Mesendoderm (in vitro differentiated cells): ENCODE data around the gene LYRM2.
A peak's percentile ranks its signal among the peaks of the same experiment; 100 is the strongest.

Experiments used
- DNase-seq: peaks from one replicate; pipeline ENCODE4 v3.0.0; 2013
- H2AK5ac ChIP-seq: 2 replicates; pipeline ENCODE4 v1.6.1; 2013; ENCODE audit warnings: low read length, inconsistent platforms
- H2BK120ac ChIP-seq: 2 replicates; pipeline ENCODE4 v1.6.1; 2013; ENCODE audit warnings: low read depth, mild to moderate bottlenecking, low read length, moderate library complexity, mixed read lengths
- H2BK15ac ChIP-seq: replicated peaks from 2 replicates; pipeline ENCODE4 v1.6.1; 2013; ENCODE audit warnings: low read depth, mild to moderate bottlenecking, moderate library complexity
- H2BK5ac ChIP-seq: 2 replicates; pipeline ENCODE4 v1.6.1; 2013; ENCODE audit warnings: low read length, inconsistent platforms
- H3K18ac ChIP-seq: 2 replicates; pipeline ENCODE4 v1.6.1; 2013; ENCODE audit warnings: mild to moderate bottlenecking, low read length, mixed read lengths
- H3K23ac ChIP-seq: one replicate; pipeline ENCODE4 v1.6.1; 2013; ENCODE audit warnings: low read length
- H3K27ac ChIP-seq: 2 replicates; pipeline ENCODE4 v1.5.1; 2013; ENCODE audit warnings: low read depth, mild to moderate bottlenecking, inconsistent platforms, low read length, moderate library complexity
- H3K27me3 ChIP-seq: 2 replicates; pipeline ENCODE4 v1.6.1; 2013; ENCODE audit warnings: low read length, control low read depth, mild to moderate bottlenecking, inconsistent platforms; ENCODE audit not compliant: insufficient read depth, poor library complexity
- H3K36me3 ChIP-seq: 2 replicates; pipeline ENCODE4 v1.6.1; 2013; ENCODE audit warnings: low read length, inconsistent platforms; ENCODE audit not compliant: control insufficient read depth, insufficient read depth
- H3K4ac ChIP-seq: one replicate; pipeline ENCODE4 v1.6.1; 2013; ENCODE audit warnings: low read depth, mild to moderate bottlenecking, low read length, moderate library complexity
- H3K4me1 ChIP-seq: 2 replicates; pipeline ENCODE4 v1.6.1; 2013; ENCODE audit warnings: low read depth, low read length, inconsistent platforms; ENCODE audit not compliant: control insufficient read depth
- H3K4me2 ChIP-seq: 2 replicates; pipeline ENCODE4 v1.6.1; 2013; ENCODE audit warnings: low read length
- H3K4me3 ChIP-seq: 2 replicates; pipeline ENCODE4 v1.5.1; 2013; ENCODE audit warnings: mild to moderate bottlenecking, low read length
- H3K56ac ChIP-seq: one replicate; pipeline ENCODE4 v1.6.1; 2013; ENCODE audit warnings: low read length
- H3K79me1 ChIP-seq: 2 replicates; pipeline ENCODE4 v1.6.1; 2013; ENCODE audit warnings: low read length, inconsistent platforms
- H3K79me2 ChIP-seq: 2 replicates; pipeline ENCODE4 v1.6.1; 2013; ENCODE audit warnings: mild to moderate bottlenecking, low read length; ENCODE audit not compliant: control insufficient read depth, insufficient read depth
- H3K9ac ChIP-seq: 2 replicates; pipeline ENCODE4 v1.6.1; 2013; ENCODE audit warnings: low read length, inconsistent platforms
- H4K5ac ChIP-seq: one replicate; pipeline ENCODE4 v1.6.1; 2013; ENCODE audit warnings: low read length
- H4K8ac ChIP-seq: one replicate; pipeline ENCODE4 v1.6.1; 2013; ENCODE audit warnings: low read depth, mild to moderate bottlenecking, control low read depth, low read length, moderate library complexity
- WGBS: extraction: QIAGEN DNeasy Blood & Tissue Kit; methylation state at CpG from one replicate; pipeline ENCODE4 v1.1.7; 2013; ENCODE audit warnings: low lambda C conversion rate, missing lambda C conversion rate; ENCODE audit not compliant: insufficient coverage; ENCODE audit errors: extremely low coverage; 5-methylcytosine and 5-hydroxymethylcytosine counted together

Gene LYRM2

DNA sequence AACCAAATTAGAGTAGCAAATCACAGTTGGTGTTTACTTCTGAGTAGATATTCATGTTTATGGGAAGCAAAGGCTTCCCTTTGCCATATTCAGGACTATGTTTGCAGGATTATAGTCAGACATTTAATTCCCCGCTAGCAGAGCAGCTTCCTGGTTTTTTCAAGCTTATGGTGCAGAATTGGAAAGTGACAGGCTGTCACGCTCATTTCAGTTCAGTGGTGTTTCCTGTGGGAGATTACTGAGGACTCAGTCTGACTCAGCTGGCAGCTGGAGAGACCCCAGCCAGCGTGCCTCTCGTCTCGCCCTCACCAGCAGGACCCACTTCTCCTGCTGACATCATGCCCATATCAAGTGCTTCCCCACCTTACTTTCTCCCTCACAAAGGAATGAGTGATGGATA, 85.1 kb downstream of the LYRM2 start:
- H3K79me1 ChIP-seq, result peaks cover 3% of the 10 kb centered on the region
- H2BK120ac ChIP-seq, result no peak overlapping the region
- no peak overlapping the region for H4K5ac ChIP-seq
- no peak overlapping the region for H3K9ac ChIP-seq
- H3K36me3 ChIP-seq, result no peaks in the 10 kb centered on the region
- H3K4ac ChIP-seq, result no peak overlapping the region
- no peak overlapping the region for H3K27ac ChIP-seq
- no peak overlapping the region for H2AK5ac ChIP-seq
- no peak overlapping the region for H3K18ac ChIP-seq
- no peak overlapping the region for H3K4me2 ChIP-seq
- no CpG with 5 or more reads among the region's 5 CpGs for WGBS
- no peaks in the 10 kb centered on the region for H3K27me3 ChIP-seq
- H2BK5ac ChIP-seq, result no peak overlapping the region
- no peak overlapping the region for H2BK15ac ChIP-seq
- H3K4me3 ChIP-seq, result no peak overlapping the region
- H4K8ac ChIP-seq, result no peak overlapping the region
- DNase-seq, result no peak
- no peak overlapping the region for H3K23ac ChIP-seq
- no peak overlapping the region for H3K56ac ChIP-seq
- no peaks in the 10 kb centered on the region for H3K79me2 ChIP-seq
- H3K4me1 ChIP-seq, result peaks cover 15% of the 10 kb centered on the region

DNA sequence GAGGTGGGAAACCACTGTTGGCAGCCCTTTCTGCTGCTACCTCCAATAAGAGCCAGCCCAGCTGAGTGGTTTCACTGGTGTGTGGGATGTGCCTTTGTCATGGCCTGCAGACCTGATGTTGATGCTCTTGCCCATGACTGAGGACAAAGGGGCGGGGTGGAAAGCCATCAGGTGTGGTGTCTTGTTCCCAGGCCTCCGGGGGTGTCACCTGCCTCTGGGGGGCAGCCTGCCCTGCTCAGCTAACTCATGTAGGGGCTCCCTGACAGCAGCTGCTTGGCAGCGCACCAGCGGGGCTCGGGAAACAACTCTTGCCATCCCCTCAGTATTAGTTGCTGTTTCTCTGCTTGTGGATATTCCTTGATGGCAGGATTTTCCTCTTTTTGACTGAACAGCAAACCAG, 91.3 kb downstream of the LYRM2 start:
- no peak overlapping the region for H2BK120ac ChIP-seq
- H3K4ac ChIP-seq, result no peak overlapping the region
- peaks cover 10% of the 10 kb centered on the region for H3K79me1 ChIP-seq
- H3K4me1 ChIP-seq, result peaks cover 9% of the 10 kb centered on the region
- no peak overlapping the region for H3K56ac ChIP-seq
- H2BK15ac ChIP-seq, result no peak overlapping the region
- no peak overlapping the region for H3K4me3 ChIP-seq
- H3K36me3 ChIP-seq, result no peaks in the 10 kb centered on the region
- no peak overlapping the region for H3K27ac ChIP-seq
- no CpG with 5 or more reads among the region's 5 CpGs for WGBS
- no peak overlapping the region for H3K23ac ChIP-seq
- no peak overlapping the region for H3K4me2 ChIP-seq
- no peak overlapping the region for H2AK5ac ChIP-seq
- no peaks in the 10 kb centered on the region for H3K79me2 ChIP-seq
- no peak overlapping the region for H2BK5ac ChIP-seq
- H4K8ac ChIP-seq, result no peak overlapping the region
- no peak for DNase-seq
- no peak overlapping the region for H3K18ac ChIP-seq
- no peak overlapping the region for H3K9ac ChIP-seq
- H4K5ac ChIP-seq, result no peak overlapping the region
- no peaks in the 10 kb centered on the region for H3K27me3 ChIP-seq

DNA sequence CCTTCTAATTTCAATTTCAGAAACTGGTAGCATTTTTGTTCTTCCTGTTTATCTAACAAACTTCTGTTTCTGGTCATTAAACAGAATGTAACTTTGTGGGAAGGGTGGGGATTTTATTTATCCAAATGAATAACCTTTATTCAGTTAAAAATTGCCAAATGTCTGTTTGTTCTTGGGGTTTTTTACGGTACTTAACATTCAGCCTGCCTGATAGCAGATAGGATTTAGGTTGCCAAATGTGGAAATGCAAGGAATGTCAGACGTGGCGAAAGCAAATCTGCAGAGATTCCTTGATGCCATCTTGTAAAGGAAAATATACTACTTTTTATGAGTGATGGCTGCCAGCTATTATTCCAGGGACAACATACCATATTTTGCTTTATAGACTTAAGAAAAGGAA, 95.7 kb downstream of the LYRM2 start:
- no peaks in the 10 kb centered on the region for H3K36me3 ChIP-seq
- no peak overlapping the region for H3K4ac ChIP-seq
- H3K4me2 ChIP-seq, result no peak overlapping the region
- H3K27me3 ChIP-seq, result no peaks in the 10 kb centered on the region
- H4K5ac ChIP-seq, result no peak overlapping the region
- no peak overlapping the region for H2BK15ac ChIP-seq
- H3K4me3 ChIP-seq, result no peak overlapping the region
- H3K56ac ChIP-seq, result no peak overlapping the region
- no peak overlapping the region for H3K9ac ChIP-seq
- no peak overlapping the region for H3K27ac ChIP-seq
- DNase-seq, result no peak
- no peak overlapping the region for H3K23ac ChIP-seq
- H3K4me1 ChIP-seq, result peaks cover 2% of the 10 kb centered on the region
- no peak overlapping the region for H2BK120ac ChIP-seq
- H3K79me1 ChIP-seq, result peaks cover 9% of the 10 kb centered on the region
- no CpG with 5 or more reads among the region's 3 CpGs for WGBS
- no peak overlapping the region for H2BK5ac ChIP-seq
- H2AK5ac ChIP-seq, result no peak overlapping the region
- no peak overlapping the region for H3K18ac ChIP-seq
- no peak overlapping the region for H4K8ac ChIP-seq
- H3K79me2 ChIP-seq, result no peaks in the 10 kb centered on the region

DNA sequence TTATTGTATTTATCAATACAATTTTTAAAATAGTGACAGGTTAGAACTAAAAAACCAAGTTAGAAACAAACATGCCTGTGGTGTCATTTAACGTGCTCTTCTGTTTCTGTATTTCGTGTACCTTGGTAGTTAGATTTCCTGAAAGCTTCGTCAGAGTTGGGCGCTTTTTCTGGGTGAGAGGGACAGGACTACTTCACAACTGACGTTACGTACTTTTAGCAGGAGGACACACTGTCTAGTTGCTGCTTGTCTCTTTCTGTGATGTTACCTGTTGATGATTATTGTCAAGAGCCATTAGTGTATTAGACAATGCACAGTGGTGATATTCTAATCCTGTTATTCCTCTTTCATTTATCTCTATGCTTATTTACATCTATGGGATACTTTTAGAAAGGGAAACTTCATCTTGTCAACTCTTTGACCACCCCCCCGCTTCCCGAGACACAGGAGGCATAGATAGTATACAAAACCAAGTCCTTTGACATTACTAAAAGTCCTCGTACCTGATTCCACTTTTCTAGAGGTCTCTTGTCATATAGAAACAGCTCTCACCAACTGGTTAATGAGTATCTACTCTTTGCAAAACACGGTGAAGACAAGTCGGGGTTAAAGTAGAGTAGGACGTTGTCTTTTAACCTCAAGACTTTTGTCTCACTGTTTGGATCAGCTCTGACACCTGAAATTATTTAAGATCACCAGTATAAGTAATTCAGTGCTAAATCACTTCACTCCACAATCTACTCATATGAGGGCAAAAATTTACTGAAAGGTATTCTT, 96.3 kb downstream of the LYRM2 start:
- no peak overlapping the region for H4K8ac ChIP-seq
- H3K36me3 ChIP-seq, result no peaks in the 10 kb centered on the region
- no peak overlapping the region for H3K23ac ChIP-seq
- H2BK5ac ChIP-seq, result no peak overlapping the region
- no peaks in the 10 kb centered on the region for H3K79me2 ChIP-seq
- H2AK5ac ChIP-seq, result no peak overlapping the region
- H2BK120ac ChIP-seq, result no peak overlapping the region
- H3K9ac ChIP-seq, result no peak overlapping the region
- no peak overlapping the region for H4K5ac ChIP-seq
- peaks cover 9% of the 10 kb centered on the region for H3K79me1 ChIP-seq
- no peak overlapping the region for H3K27ac ChIP-seq
- no peaks in the 10 kb centered on the region for H3K27me3 ChIP-seq
- peaks cover 2% of the 10 kb centered on the region for H3K4me1 ChIP-seq
- H3K4ac ChIP-seq, result no peak overlapping the region
- WGBS, result no CpG with 5 or more reads among the region's 12 CpGs
- H3K4me3 ChIP-seq, result no peak overlapping the region
- no peak for DNase-seq
- H3K56ac ChIP-seq, result no peak overlapping the region
- H2BK15ac ChIP-seq, result no peak overlapping the region
- H3K4me2 ChIP-seq, result no peak overlapping the region
- H3K18ac ChIP-seq, result no peak overlapping the region

DNA sequence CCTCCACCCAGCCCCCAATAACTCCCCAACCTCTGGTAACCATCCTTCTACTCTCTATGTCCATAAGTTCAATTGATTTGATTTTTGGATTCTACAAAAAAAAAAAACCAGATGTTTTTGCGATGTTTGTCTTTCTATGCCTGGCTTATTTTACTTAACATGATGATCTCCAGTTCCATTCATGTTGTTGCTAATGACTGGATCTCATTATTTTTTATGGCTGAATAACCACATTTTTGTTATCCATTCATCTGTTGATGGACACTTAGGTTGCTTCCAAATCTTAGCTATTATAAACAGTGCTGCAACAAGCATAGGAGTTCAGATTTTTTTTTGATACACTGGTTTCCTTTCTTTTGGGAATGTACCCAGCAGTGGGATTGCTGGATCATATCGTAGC, 98.8 kb downstream of the LYRM2 start:
- Histone ChIP-seq H2BK120ac (no peak overlapping the region), H3K4me3 (no peak overlapping the region), H3K23ac (no peak overlapping the region), H3K36me3 (no peaks in the 10 kb centered on the region), H2BK5ac (no peak overlapping the region), H4K8ac (no peak overlapping the region), H3K27me3 (no peaks in the 10 kb centered on the region), H3K79me2 (no peaks in the 10 kb centered on the region), H2BK15ac (no peak overlapping the region), H3K27ac (no peak overlapping the region), H3K4ac (no peak overlapping the region), H3K79me1 (peaks cover 9% of the 10 kb centered on the region), H2AK5ac (no peak overlapping the region), H3K4me2 (no peak overlapping the region), H3K18ac (no peak overlapping the region), H3K4me1 (peaks cover 2% of the 10 kb centered on the region), H3K56ac (no peak overlapping the region), H3K9ac (no peak overlapping the region), H4K5ac (no peak overlapping the region)
- no CpG with 5 or more reads among the region's 2 CpGs for WGBS
- no peak for DNase-seq

DNA sequence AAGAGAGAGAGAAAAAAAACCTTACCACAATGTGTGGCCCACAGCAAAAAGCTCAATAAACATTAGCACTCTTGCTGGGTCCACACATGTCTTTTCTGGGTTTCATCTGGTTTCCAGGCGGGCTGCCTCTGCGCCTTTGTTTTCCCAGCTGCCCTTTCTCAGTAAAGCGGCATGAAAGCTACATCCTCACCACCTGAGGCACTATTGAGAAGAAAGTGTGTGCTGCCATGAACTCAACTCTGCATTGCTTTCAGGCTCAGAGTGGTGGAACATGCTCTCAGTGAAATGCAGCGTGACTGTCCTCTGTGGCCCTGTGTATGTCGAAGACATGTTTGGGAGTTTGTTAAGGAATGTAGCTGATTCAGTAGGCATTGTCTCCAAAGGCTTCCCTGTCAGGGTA, 102.3 kb downstream of the LYRM2 start:
- Histone ChIP-seq H3K27me3 (no peaks in the 10 kb centered on the region), H3K4me3 (no peak overlapping the region), H2BK15ac (no peak overlapping the region), H3K9ac (no peak overlapping the region), H3K27ac (no peak overlapping the region), H2BK120ac (no peak overlapping the region), H3K23ac (no peak overlapping the region), H3K4ac (no peak overlapping the region), H2BK5ac (no peak overlapping the region), H3K79me2 (no peaks in the 10 kb centered on the region), H2AK5ac (no peak overlapping the region), H4K8ac (no peak overlapping the region), H3K79me1 (no peaks in the 10 kb centered on the region), H3K56ac (no peak overlapping the region), H3K4me2 (no peak overlapping the region), H3K18ac (no peak overlapping the region), H3K4me1 (no peaks in the 10 kb centered on the region), H4K5ac (no peak overlapping the region), H3K36me3 (no peaks in the 10 kb centered on the region)
- WGBS, result no CpG with 5 or more reads among the region's 5 CpGs
- peak; percentile 77 for DNase-seq
